Iris pigment epithelial cell (primary cell): Measurements from ENCODE around the gene GCN1.
"Not testable (repeated sequence)": the region's sequence is repeated elsewhere in the genome, so short reads cannot be mapped to it uniquely, and the experiment has no call there.

Experiments
- DNase-seq: peaks from one replicate; pipeline ENCODE4 v3.0.0-alpha.2; 2011; ENCODE audit warnings: low read depth

Gene GCN1

DNA sequence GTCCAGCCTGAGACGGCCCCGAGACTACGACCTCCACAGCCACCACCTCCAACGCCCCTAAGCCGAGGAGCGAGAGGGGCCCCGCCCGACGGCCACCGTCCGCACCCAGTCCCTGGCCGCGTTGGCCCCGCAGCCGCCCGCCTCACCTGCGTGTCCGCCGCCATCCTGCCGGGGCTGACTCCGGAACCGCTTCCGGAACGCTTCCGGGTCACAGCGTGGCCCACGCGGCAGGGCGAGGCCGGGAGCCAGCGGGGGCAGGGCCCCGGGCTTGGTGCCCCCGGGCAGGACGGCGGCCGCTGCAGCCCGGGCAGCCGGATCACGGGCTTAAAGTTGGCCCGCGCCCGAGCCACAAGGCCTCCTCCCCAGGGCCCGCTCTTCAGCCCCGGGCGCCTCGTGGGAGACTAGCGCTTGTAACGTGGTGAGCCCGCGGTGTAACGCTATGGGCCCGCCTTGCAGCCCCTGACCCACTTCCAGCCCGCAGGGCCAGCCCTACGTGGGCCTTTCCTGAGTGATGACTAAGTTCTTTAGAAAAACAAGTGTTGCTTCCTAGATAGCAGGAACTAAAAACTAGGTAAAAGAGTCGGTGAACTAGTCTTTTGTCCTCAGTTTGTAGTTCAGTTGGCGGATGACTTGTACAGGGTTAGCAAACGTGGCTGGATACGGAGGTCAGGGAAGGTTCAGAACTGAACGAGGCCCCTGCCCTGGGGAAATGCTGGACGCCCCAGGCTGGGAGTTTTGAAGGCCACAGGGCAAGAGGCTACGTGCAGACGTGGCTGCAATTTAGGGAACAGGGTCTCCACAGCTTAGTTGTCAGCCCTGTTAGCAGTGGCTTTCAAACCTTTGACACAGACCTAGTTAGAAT, at the start of gene GCN1:
GCN1 (minus strand) TSS at position 182 of the 862 bp plus-strand sequence; CDS start at position 164, 18 bp downstream.
- peak; percentile 87 for DNase-seq

GRCh38 chr12:120242971-120243699, 48.6 kb upstream of the GCN1 start:
- DNase-seq, result no peak

- no peak for DNase-seq
Measured at GRCh38 chr12:120242275-120242799, 47.8 kb upstream of the GCN1 start.

- DNase-seq, result no peak
Measured at GRCh38 chr12:120241561-120242274, 47.2 kb upstream of the GCN1 start.

DNA sequence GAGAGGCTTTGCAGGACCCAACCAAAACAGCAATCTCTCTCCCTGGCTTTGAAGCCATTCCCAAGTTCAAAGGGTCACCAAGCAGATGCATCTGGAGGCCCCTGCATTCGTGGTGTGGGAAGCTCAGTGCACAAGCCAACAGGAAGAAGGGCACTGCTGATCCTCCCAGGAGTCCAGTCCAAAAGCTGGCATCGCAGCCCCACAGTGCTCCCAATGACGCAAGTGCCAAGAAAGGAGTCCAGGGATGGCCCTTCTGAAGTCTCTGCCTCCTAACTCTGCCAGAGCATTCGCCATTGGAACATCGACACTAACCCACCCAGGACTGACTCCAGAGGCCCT, 45.9 kb upstream of the GCN1 start:
- no peak for DNase-seq

DNA sequence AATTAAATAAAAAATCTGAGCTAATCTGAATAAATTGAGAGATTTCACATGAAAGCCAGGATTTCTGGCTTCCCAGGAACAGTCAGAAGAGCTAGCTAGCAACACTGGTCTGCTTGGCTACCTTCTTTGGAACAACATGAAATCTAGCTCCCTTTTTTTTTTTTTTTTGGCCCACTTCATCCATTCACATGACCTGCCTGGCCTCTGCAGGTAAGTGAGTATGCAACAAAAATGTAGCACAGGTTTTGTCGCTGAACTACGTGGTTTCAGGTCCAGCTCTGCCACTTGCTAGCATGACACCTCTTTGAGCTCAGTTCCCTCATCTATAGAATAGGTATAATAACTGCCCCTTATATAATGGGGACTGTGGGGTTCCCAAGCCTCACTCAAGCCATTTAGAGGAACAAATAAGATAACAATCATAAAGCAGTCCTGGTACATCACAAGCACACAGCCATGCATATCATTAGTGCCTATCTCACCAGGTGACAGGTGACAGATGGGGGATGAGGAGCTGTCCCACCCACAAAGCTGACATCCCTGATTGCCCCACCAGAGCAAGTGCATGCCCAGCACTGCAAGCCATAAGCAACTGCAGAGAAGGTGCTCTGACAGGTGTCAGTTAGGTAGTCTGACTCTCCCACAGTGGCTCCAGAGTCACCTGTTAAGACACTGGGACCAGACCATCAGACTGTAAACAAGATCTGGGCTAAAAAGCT, 45.4 kb upstream of the GCN1 start:
- no peak for DNase-seq

GRCh38 chr12:120238839-120239445, 44.4 kb upstream of the GCN1 start:
- no peak for DNase-seq

DNA sequence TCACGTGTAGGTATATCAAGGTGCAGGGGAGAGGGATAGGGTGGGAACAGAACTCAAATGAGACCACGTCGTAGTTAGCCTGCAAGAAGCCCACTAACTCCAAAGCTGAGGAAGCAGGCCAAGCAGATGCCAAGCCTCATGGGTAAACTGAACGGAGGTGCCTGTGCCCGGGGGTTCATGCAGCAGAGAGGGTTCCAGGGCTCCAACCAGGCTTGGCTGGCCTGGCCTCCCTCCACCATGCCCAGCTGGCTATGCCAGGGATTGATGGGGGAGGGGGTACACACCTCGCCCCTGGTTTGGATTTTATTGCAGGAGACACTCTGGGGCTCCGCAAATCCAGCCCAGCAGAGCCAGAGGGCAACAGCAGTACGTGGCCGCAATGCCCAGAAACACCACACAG, 43.7 kb upstream of the GCN1 start:
- DNase-seq, result no peak

GRCh38 chr12:120237360-120238171, 43.1 kb upstream of the GCN1 start:
- peak; percentile 81 for DNase-seq

GRCh38 chr12:120236809-120237208, 42.3 kb upstream of the GCN1 start:
- DNase-seq, result not testable (repeated sequence)

DNA sequence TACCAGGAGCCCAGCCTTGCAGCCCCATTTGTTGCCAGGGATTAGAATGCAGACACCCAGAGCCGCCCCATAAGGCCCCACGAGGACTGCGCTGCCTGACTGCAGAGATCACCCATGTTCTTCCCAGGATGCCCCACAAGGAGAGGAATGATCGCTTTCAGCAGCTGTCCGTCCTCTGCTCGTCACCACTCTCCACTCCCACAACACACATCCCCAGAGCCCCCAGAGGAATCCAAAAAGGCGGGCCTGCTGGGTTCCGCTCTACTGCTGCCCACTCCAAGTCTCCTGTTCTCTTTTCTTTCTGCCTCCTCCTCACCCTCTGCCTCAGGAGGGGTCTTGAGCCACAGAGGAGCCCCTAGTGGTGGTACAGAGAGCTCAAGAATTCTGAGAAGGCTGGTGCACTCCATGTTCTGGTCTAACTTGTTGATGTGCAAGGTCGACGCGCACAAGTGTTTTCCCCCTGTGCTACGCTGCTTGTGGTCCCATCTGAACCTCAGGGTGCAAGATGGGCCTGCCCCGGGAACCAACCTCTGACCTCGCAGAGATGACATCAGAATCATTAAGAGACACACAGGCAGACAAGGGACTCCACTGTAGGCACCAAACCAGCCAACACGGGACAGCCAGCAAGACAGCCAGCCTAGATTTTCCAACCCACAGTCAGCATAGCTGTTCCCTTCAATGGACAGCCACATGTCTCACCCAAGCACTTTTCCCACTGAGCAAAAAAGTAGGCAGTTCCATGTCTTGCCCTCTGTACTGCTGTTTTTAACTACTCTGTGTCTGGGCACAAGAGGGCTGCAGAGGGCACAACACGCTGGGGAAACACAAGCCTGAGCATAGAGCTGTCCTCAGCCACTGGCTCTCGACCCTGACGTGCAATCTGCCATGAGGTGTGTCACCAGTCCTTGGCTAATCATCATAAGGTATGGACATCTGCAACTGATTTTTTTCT, 41.1 kb upstream of the GCN1 start:
- no peak for DNase-seq

DNA sequence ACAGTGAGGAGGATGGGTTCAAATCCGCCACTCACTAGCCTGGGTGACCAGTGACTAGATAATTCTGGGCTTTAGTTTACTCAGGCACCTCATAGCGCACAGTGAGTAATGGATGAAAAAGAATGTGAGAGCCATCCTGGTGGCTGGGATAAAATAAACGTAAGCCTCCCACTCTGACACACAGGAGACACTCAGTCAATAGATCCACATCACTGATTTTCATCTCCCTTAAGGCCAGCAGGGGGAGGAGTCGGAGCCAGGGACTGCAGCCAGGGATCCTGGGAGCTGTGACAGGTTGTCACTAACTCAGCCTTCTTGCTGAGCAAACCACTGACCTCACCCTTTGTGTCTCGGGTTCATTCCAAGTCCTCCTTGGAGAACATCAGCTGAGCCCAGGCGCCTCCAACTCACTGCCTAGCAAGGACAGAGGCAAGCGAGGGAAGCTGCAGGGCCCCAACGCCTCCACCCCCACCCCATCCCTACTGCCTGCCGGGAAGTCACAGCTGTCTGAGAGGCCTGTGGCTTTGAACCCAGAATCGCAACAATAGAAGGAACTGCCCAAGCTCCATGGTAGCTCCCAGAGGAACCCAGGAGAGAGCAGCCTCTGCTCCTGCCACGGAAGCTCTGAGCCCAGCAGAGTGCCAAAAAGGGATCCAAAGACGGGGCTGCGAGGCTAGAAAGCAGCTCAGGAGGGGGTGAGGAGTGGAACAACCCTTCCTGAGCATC, 40.3 kb upstream of the GCN1 start:
- DNase-seq, result peak; percentile 95

- DNase-seq, result peak; percentile 94
Measured at GRCh38 chr12:120231316-120232011, 36.9 kb upstream of the GCN1 start.

DNA sequence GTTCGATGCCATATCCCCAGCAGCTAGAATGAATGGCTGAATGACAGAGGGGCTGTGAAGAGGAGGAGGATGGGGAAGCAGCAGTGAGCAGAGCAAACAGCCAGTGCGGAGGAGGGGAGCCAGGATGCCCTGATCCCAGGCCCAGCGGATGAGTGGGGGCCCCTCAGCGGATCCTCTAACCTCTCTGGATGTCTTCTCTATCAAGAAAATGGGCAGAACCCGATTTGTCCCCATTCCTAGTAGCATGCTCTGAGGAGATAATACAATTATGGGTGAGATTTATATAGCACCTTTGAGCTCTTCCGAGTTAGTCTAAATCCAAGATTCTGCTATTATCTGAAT, 36.4 kb upstream of the GCN1 start:
- no peak for DNase-seq

DNA sequence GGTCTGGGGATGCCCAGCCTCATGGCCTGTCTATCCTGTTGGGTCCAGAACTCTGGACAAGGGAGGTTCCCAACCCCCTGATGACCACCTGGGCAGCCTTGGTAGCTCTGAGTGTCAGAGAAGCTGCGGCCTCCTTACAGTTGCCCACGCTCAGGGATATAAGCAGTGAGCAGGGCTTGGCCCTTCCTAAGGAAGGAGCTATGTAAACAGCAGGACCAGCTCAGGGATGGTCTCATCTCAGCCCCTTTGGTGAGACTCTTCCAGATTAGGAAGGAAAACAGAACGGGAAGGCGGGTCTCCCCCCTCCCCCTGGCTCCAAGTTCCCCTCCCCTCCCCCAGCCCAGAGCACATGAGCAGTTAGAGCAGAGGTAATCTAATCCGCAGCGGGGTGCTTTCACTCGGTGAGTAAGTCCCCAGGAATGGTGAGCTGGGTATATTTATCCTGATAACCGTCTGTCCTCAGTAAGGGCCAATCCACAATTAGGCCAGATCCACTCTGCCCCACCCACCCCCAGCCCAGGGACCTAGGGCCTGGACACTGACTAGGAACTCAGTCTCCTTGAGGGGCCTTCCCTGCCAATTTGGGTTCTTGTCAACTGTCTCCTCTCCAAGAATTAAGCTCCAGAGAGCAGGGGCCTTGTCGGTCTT, 35.9 kb upstream of the GCN1 start:
- peak; percentile 98 for DNase-seq

DNA sequence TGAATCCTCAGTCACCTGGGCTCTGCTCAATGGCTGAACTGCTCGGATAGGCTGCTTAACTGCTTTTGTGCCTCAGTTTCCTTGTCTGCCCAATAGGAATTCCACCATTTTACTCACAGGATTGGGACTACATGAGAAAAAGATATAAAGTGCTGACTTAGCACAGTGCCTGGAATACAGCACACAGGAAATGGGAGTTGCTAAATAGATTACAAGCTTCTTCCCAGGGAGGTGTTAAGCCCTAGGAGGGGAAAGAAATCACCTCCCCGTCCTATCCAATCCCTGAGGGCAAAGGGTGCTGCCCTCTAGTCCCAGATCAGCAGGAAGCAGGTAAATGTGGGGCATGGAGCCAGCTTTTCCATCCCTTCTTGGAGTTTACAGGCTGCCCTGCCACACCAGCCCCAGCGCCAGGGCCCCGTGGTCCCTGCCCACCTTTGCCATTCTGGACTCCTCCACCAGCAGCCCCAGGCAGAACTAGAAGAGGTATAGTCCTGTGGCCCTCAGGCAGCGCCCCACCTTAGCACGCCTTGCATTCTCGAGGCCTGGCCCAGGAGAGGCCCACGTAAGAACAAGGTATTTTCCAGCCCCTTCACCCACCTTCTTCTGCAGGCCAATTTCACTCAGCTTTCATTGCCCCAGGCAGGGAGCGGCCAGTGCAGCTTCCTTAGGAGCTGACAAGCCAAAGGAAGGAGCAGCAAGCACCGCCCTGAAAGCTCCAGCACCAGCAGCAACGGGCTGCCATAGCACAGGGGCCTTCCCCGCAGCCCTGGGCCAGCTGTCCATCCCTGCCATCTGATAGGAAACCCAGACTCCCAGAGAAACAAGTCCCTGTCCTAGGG, 35.2 kb upstream of the GCN1 start:
- DNase-seq, result peak; percentile 55

DNA sequence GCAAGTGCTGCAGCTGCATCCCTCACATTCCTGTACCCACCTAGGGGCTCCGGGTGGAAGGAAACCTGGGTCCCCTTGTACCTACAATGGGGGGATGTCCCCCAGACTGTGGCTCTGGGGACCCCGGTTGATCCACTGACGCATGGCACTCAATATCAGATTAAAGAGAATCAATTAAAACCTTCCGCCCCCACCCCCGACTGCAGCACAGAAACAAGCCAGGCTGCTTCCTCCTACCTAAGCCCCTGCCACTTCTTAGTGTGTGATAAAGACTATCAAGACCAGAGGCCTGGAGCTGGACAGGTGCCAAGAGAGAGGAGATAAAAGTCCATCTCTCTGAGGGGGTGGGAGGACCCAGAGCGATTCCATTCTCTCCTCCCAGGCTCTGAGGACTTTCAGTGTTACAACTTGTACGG, 34.6 kb upstream of the GCN1 start:
- no peak for DNase-seq
